ENCODE measurements around the gene MPZL1.
"Not testable (repeated sequence)": the region's sequence is repeated elsewhere in the genome, so short reads cannot be mapped to it uniquely, and the experiment has no call there.

The MPZL1 gene

GRCh38 chr1:167741103-167741502 lies 19.3 kb downstream of the MPZL1 start:
- peaks cover 4 to 19% of the 10 kb centered on the region in 2 donors for H3K4me1 ChIP-seq (ENCODE audit: control insufficient read depth in 1 of 2, insufficient read depth in 2 of 2, low read length in 2 of 2)
- H3K4me3 ChIP-seq (ENCODE audit: low read depth in 1 of 2, low read length in 2 of 2); H3K27me3 ChIP-seq (ENCODE audit: low read depth, low read length); H3K36me3 ChIP-seq (ENCODE audit: control insufficient read depth in 1 of 2, insufficient read depth in 2 of 2, low read length in 2 of 2); H3K27ac ChIP-seq (ENCODE audit: low read length); H3K9me3 ChIP-seq (ENCODE audit: control insufficient read depth in 1 of 2, low read length in 2 of 2): not testable (repeated sequence)

- H3K27ac ChIP-seq (ENCODE audit: low read length); H3K36me3 ChIP-seq (ENCODE audit: control insufficient read depth in 1 of 2, insufficient read depth in 2 of 2, low read length in 2 of 2); H3K4me3 ChIP-seq (ENCODE audit: low read depth in 1 of 2, low read length in 2 of 2); H3K9me3 ChIP-seq (ENCODE audit: control insufficient read depth in 1 of 2, low read length in 2 of 2); H3K27me3 ChIP-seq (ENCODE audit: low read depth, low read length): not testable (repeated sequence)
- H3K4me1 ChIP-seq (ENCODE audit: control insufficient read depth in 1 of 2, insufficient read depth in 2 of 2, low read length in 2 of 2) = peaks cover 0 to 13% of the 10 kb centered on the region in 2 donors
Measured at GRCh38 chr1:167742392-167743057, 20.7 kb downstream of the MPZL1 start.

- peaks cover 8 to 19% of the 10 kb centered on the region in 2 donors for H3K4me1 ChIP-seq (ENCODE audit: control insufficient read depth in 1 of 2, insufficient read depth in 2 of 2, low read length in 2 of 2)
Measured at GRCh38 chr1:167744901-167745300, 23.1 kb downstream of the MPZL1 start.

GRCh38 chr1:167746013-167746672 lies 24.4 kb downstream of the MPZL1 start:
- peaks cover 8 to 16% of the 10 kb centered on the region in 2 donors for H3K4me1 ChIP-seq (ENCODE audit: control insufficient read depth in 1 of 2, insufficient read depth in 2 of 2, low read length in 2 of 2)
- no peaks in the 10 kb centered on the region for H3K27me3 ChIP-seq (ENCODE audit: low read depth, low read length)
- H3K27ac ChIP-seq (ENCODE audit: low read length) = no peak overlapping the region
- H3K4me3 ChIP-seq (ENCODE audit: low read depth in 1 of 2, low read length in 2 of 2) = no peak overlapping the region
- no peaks in the 10 kb centered on the region for H3K36me3 ChIP-seq (ENCODE audit: control insufficient read depth in 1 of 2, insufficient read depth in 2 of 2, low read length in 2 of 2)
- no peaks in the 10 kb centered on the region for H3K9me3 ChIP-seq (ENCODE audit: control insufficient read depth in 1 of 2, low read length in 2 of 2)

More at GRCh38 chr1:167744901-167745300, 23.1 kb downstream of the MPZL1 start:
- Histone ChIP-seq H3K27ac (ENCODE audit: low read length) (no peak overlapping the region), H3K4me3 (ENCODE audit: low read depth in 1 of 2, low read length in 2 of 2) (no peak overlapping the region), H3K9me3 (ENCODE audit: control insufficient read depth in 1 of 2, low read length in 2 of 2) (no peaks in the 10 kb centered on the region), H3K27me3 (ENCODE audit: low read depth, low read length) (no peaks in the 10 kb centered on the region), H3K36me3 (ENCODE audit: control insufficient read depth in 1 of 2, insufficient read depth in 2 of 2, low read length in 2 of 2) (no peaks in the 10 kb centered on the region)

- Histone ChIP-seq H3K4me1 (ENCODE audit: control insufficient read depth in 1 of 2, insufficient read depth in 2 of 2, low read length in 2 of 2) (peaks cover 11 to 16% of the 10 kb centered on the region in 2 donors), H3K4me3 (ENCODE audit: low read depth in 1 of 2, low read length in 2 of 2) (no peak overlapping the region), H3K9me3 (ENCODE audit: control insufficient read depth in 1 of 2, low read length in 2 of 2) (no peaks in the 10 kb centered on the region), H3K36me3 (ENCODE audit: control insufficient read depth in 1 of 2, insufficient read depth in 2 of 2, low read length in 2 of 2) (no peaks in the 10 kb centered on the region), H3K27ac (ENCODE audit: low read length) (no peak overlapping the region), H3K27me3 (ENCODE audit: low read depth, low read length) (no peaks in the 10 kb centered on the region)
Measured at GRCh38 chr1:167746988-167747655, 25.3 kb downstream of the MPZL1 start.

- H3K4me1 ChIP-seq (ENCODE audit: control insufficient read depth in 1 of 2, insufficient read depth in 2 of 2, low read length in 2 of 2) = peaks cover 15 to 24% of the 10 kb centered on the region in 2 donors
Measured at GRCh38 chr1:167747988-167748387, 26.2 kb downstream of the MPZL1 start.

GRCh38 chr1:167748906-167749305 lies 27.1 kb downstream of the MPZL1 start:
- no peaks in the 10 kb centered on the region for H3K9me3 ChIP-seq (ENCODE audit: control insufficient read depth in 1 of 2, low read length in 2 of 2)
- no peak overlapping the region for H3K4me3 ChIP-seq (ENCODE audit: low read depth in 1 of 2, low read length in 2 of 2)
- no peak overlapping the region for H3K27ac ChIP-seq (ENCODE audit: low read length)
- no peaks in the 10 kb centered on the region for H3K27me3 ChIP-seq (ENCODE audit: low read depth, low read length)
- H3K4me1 ChIP-seq (ENCODE audit: control insufficient read depth in 1 of 2, insufficient read depth in 2 of 2, low read length in 2 of 2) = peaks cover 15 to 24% of the 10 kb centered on the region in 2 donors
- H3K36me3 ChIP-seq (ENCODE audit: control insufficient read depth in 1 of 2, insufficient read depth in 2 of 2, low read length in 2 of 2) = no peaks in the 10 kb centered on the region

More at GRCh38 chr1:167747988-167748387, 26.2 kb downstream of the MPZL1 start:
- Histone ChIP-seq H3K36me3 (ENCODE audit: control insufficient read depth in 1 of 2, insufficient read depth in 2 of 2, low read length in 2 of 2) (no peaks in the 10 kb centered on the region), H3K27ac (ENCODE audit: low read length) (no peak overlapping the region), H3K9me3 (ENCODE audit: control insufficient read depth in 1 of 2, low read length in 2 of 2) (no peaks in the 10 kb centered on the region), H3K27me3 (ENCODE audit: low read depth, low read length) (no peaks in the 10 kb centered on the region), H3K4me3 (ENCODE audit: low read depth in 1 of 2, low read length in 2 of 2) (no peak overlapping the region)

GRCh38 chr1:167749741-167750140 lies 28.0 kb downstream of the MPZL1 start:
- no peak overlapping the region for H3K4me3 ChIP-seq (ENCODE audit: low read depth in 1 of 2, low read length in 2 of 2)
- no peaks in the 10 kb centered on the region for H3K9me3 ChIP-seq (ENCODE audit: control insufficient read depth in 1 of 2, low read length in 2 of 2)
- H3K36me3 ChIP-seq (ENCODE audit: control insufficient read depth in 1 of 2, insufficient read depth in 2 of 2, low read length in 2 of 2) = no peaks in the 10 kb centered on the region
- no peak overlapping the region for H3K27ac ChIP-seq (ENCODE audit: low read length)
- no peaks in the 10 kb centered on the region for H3K27me3 ChIP-seq (ENCODE audit: low read depth, low read length)
- peaks cover 15 to 23% of the 10 kb centered on the region in 2 donors for H3K4me1 ChIP-seq (ENCODE audit: control insufficient read depth in 1 of 2, insufficient read depth in 2 of 2, low read length in 2 of 2)

- Histone ChIP-seq H3K4me3 (ENCODE audit: low read depth in 1 of 2, low read length in 2 of 2) (no peak overlapping the region), H3K4me1 (ENCODE audit: control insufficient read depth in 1 of 2, insufficient read depth in 2 of 2, low read length in 2 of 2) (peaks cover 17 to 26% of the 10 kb centered on the region in 2 donors), H3K9me3 (ENCODE audit: control insufficient read depth in 1 of 2, low read length in 2 of 2) (no peaks in the 10 kb centered on the region), H3K36me3 (ENCODE audit: control insufficient read depth in 1 of 2, insufficient read depth in 2 of 2, low read length in 2 of 2) (no peaks in the 10 kb centered on the region), H3K27me3 (ENCODE audit: low read depth, low read length) (no peaks in the 10 kb centered on the region), H3K27ac (ENCODE audit: low read length) (no peak overlapping the region)
Measured at GRCh38 chr1:167750641-167751040, 28.9 kb downstream of the MPZL1 start.

GRCh38 chr1:167751676-167752075 lies 29.9 kb downstream of the MPZL1 start:
- Histone ChIP-seq H3K9me3 (ENCODE audit: control insufficient read depth in 1 of 2, low read length in 2 of 2) (no peaks in the 10 kb centered on the region), H3K36me3 (ENCODE audit: control insufficient read depth in 1 of 2, insufficient read depth in 2 of 2, low read length in 2 of 2) (no peaks in the 10 kb centered on the region), H3K27ac (ENCODE audit: low read length) (no peak overlapping the region), H3K4me3 (ENCODE audit: low read depth in 1 of 2, low read length in 2 of 2) (no peak overlapping the region), H3K27me3 (ENCODE audit: low read depth, low read length) (no peaks in the 10 kb centered on the region), H3K4me1 (ENCODE audit: control insufficient read depth in 1 of 2, insufficient read depth in 2 of 2, low read length in 2 of 2) (peaks cover 20 to 31% of the 10 kb centered on the region in 2 donors)

- Histone ChIP-seq H3K4me1 (ENCODE audit: control insufficient read depth in 1 of 2, insufficient read depth in 2 of 2, low read length in 2 of 2) (peaks cover 25 to 35% of the 10 kb centered on the region in 2 donors), H3K27ac (ENCODE audit: low read length) (peak overlapping the region; percentile 26), H3K4me3 (ENCODE audit: low read depth in 1 of 2, low read length in 2 of 2) (no peak overlapping the region), H3K9me3 (ENCODE audit: control insufficient read depth in 1 of 2, low read length in 2 of 2) (no peaks in the 10 kb centered on the region), H3K36me3 (ENCODE audit: control insufficient read depth in 1 of 2, insufficient read depth in 2 of 2, low read length in 2 of 2) (no peaks in the 10 kb centered on the region), H3K27me3 (ENCODE audit: low read depth, low read length) (no peaks in the 10 kb centered on the region)
Measured at GRCh38 chr1:167752219-167752985, 30.6 kb downstream of the MPZL1 start.
